Ectodermal cell (in vitro differentiated cells): ENCODE measurements around the gene ERI3. TPM values are rescaled to one million over a fixed set of nuclear protein-coding genes. Genes with fewer than 3 reads are reported as not detected.

Source experiments
- H3K27ac ChIP-seq: 2 replicates; pipeline ENCODE4 v1.7.0; 2013; ENCODE audit warnings: mild to moderate bottlenecking, low read depth, low read length; ENCODE audit not compliant: insufficient read depth, poor library complexity, severe bottlenecking
- H3K27me3 ChIP-seq: 2 replicates; pipeline ENCODE4 v1.7.0; 2013; ENCODE audit warnings: mild to moderate bottlenecking, low read length; ENCODE audit not compliant: insufficient read depth, control insufficient read depth, poor library complexity, severe bottlenecking
- H3K36me3 ChIP-seq: one replicate; pipeline ENCODE4 v1.7.0; 2013; ENCODE audit warnings: low read length; ENCODE audit not compliant: control insufficient read depth, insufficient read depth
- H3K4me1 ChIP-seq: one replicate; pipeline ENCODE4 v1.7.0; 2013; ENCODE audit warnings: low read length; ENCODE audit not compliant: control insufficient read depth, insufficient read depth
- H3K4me3 ChIP-seq: 2 replicates; pipeline ENCODE4 v1.7.0; 2013; ENCODE audit warnings: low read depth, low read length, control low read depth; ENCODE audit not compliant: insufficient read depth
- H3K9me3 ChIP-seq: 2 replicates; pipeline ENCODE4 v1.7.0; 2013; ENCODE audit warnings: mild to moderate bottlenecking, low read length, moderate library complexity; ENCODE audit not compliant: control insufficient read depth
- WGBS, 2 experiments: methylation state at CpG; one replicate each; pipeline ENCODE4 v1.1.7; 2013; ENCODE audit warnings: missing lambda C conversion rate in 2 of 2; 5-methylcytosine and 5-hydroxymethylcytosine counted together
- polyA plus RNA-seq, 4 experiments: library from polyadenylated mRNA; stranded (reverse); fragments of 50-300 nt; gene quantifications; one replicate each; pipeline ENCODE4 v1.2.3, GENCODE V29; 2013

ERI3 gene
- polyA plus RNA-seq (2013, experiment 1 of 4): 67.3 TPM
- polyA plus RNA-seq (2013, experiment 2 of 4): 69.4 TPM
- polyA plus RNA-seq (2013, experiment 3 of 4): 62.8 TPM
- 70.2 TPM for polyA plus RNA-seq (2013, experiment 4 of 4)

DNA sequence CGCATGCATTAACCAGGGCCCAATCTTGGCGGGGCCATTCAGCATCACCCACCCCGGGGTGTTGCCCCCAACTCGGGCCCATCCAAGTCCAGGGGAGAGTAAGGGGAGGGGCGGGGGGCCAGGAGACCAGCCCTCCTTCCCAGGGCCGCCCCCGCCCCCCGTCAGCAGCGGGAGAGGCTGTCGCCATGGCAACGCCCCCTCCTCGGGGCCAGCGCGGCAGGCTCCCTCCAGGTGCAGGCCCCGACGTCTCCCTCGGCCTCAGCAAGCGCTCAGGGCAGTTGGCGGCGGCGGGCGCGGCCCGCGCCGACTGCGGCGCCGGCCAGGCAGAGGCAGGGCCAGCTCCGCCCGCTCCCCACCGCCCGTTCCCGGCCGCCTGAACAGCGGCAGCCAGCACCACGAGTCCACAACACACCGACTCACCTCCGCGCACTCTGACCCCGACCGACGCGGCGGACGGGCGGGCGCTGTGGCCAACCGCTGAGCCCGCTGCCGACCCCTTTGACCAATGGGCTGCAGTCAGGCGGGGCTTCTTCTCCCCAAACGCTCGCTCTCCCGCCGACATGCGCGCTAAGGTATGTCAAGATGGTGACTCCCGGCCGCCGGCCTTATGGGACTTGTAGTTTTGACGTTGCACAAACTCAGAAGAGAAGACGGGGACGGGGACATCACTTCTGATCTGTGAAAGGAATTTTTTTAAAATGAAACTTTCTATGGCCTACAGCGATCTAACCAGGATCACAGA is at the start of gene ERI3:
Gene ERI3, minus strand, starts transcription at position 418 of the 742 bp plus-strand sequence. Its CDS starts 231 bp downstream, at position 187.
- no peaks in the 10 kb centered on the region for H3K27me3 ChIP-seq
- peak within 1 kb of the TSS; percentile 81 for H3K27ac ChIP-seq
- peaks cover 10% of the 10 kb centered on the region for H3K4me1 ChIP-seq
- 1% methylated on average over 65 of the region's 65 CpGs for WGBS, 2 experiments
- H3K9me3 ChIP-seq: no peaks in the 10 kb centered on the region
- H3K36me3 ChIP-seq: no peaks in the 10 kb centered on the region
- peak within 1 kb of the TSS; percentile 79 for H3K4me3 ChIP-seq

GRCh38 chr1:44401256-44402228 is 46.5 kb upstream of the ERI3 start:
- 91% methylated on average over 10 to 11 of the region's 12 CpGs for WGBS, 2 experiments
- Histone ChIP-seq H3K27me3 (peaks cover 37% of the 10 kb centered on the region), H3K4me3 (no peak overlapping the region), H3K4me1 (peaks cover 5% of the 10 kb centered on the region), H3K9me3 (no peaks in the 10 kb centered on the region), H3K36me3 (no peaks in the 10 kb centered on the region), H3K27ac (no peak overlapping the region)

GRCh38 chr1:44390277-44390676 is 35.2 kb upstream of the ERI3 start:
- H3K36me3 ChIP-seq: no peaks in the 10 kb centered on the region
- 84 to 91% methylated on average over 1 of the region's 1 CpG for WGBS, 2 experiments
- H3K9me3 ChIP-seq: no peaks in the 10 kb centered on the region
- H3K4me3 ChIP-seq: no peak overlapping the region
- no peaks in the 10 kb centered on the region for H3K4me1 ChIP-seq
- no peak overlapping the region for H3K27ac ChIP-seq
- peaks cover 15% of the 10 kb centered on the region for H3K27me3 ChIP-seq

DNA sequence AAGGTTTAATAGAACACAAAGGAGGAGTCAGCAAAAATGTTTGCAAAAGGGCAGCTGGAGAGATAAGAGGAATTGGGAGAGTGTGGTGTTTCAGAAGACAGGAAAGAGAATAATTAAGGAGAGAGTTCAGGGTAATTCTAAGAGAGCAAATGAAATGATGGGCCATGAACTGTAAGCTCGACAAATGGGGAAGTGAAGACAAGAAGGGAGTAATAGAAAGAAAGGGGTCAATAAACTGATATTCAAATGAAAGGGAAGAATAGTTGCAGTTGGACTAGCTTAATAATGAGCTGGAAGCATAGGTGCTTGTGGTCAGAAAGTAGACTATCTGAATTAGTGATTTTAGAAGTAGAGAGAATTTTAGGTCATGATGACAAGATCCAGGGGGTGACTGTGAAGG is 34.4 kb upstream of the ERI3 start:
- Histone ChIP-seq H3K36me3 (no peaks in the 10 kb centered on the region), H3K4me3 (no peak overlapping the region), H3K27me3 (peaks cover 15% of the 10 kb centered on the region), H3K27ac (no peak overlapping the region), H3K4me1 (no peaks in the 10 kb centered on the region), H3K9me3 (no peaks in the 10 kb centered on the region)
- WGBS, 2 experiments: 92 to 95% methylated on average over 1 of the region's 1 CpG

GRCh38 chr1:44388551-44388950 is 33.5 kb upstream of the ERI3 start:
- no peaks in the 10 kb centered on the region for H3K36me3 ChIP-seq
- H3K4me1 ChIP-seq: no peaks in the 10 kb centered on the region
- 58 to 67% methylated on average over 2 of the region's 2 CpGs for WGBS, 2 experiments

GRCh38 chr1:44380666-44381177 is 25.7 kb upstream of the ERI3 start:
- WGBS, 2 experiments: 88 to 90% methylated on average over 3 of the region's 3 CpGs
- H3K4me3 ChIP-seq: no peak overlapping the region
- no peaks in the 10 kb centered on the region for H3K36me3 ChIP-seq
- peaks cover 27% of the 10 kb centered on the region for H3K27me3 ChIP-seq
- no peaks in the 10 kb centered on the region for H3K9me3 ChIP-seq
- peaks cover 6% of the 10 kb centered on the region for H3K4me1 ChIP-seq
- H3K27ac ChIP-seq: no peak overlapping the region

More at GRCh38 chr1:44388551-44388950, 33.5 kb upstream of the ERI3 start:
- no peak overlapping the region for H3K27ac ChIP-seq
- no peaks in the 10 kb centered on the region for H3K9me3 ChIP-seq
- H3K27me3 ChIP-seq: peaks cover 15% of the 10 kb centered on the region
- H3K4me3 ChIP-seq: no peak overlapping the region

- Histone ChIP-seq H3K4me3 (no peak overlapping the region), H3K27me3 (peaks cover 26% of the 10 kb centered on the region), H3K4me1 (peaks cover 6% of the 10 kb centered on the region), H3K27ac (no peak overlapping the region), H3K36me3 (no peaks in the 10 kb centered on the region), H3K9me3 (no peaks in the 10 kb centered on the region)
- WGBS, 2 experiments: 71 to 73% methylated on average over 12 of the region's 12 CpGs
Measured at GRCh38 chr1:44377925-44378784, 23.1 kb upstream of the ERI3 start.

DNA sequence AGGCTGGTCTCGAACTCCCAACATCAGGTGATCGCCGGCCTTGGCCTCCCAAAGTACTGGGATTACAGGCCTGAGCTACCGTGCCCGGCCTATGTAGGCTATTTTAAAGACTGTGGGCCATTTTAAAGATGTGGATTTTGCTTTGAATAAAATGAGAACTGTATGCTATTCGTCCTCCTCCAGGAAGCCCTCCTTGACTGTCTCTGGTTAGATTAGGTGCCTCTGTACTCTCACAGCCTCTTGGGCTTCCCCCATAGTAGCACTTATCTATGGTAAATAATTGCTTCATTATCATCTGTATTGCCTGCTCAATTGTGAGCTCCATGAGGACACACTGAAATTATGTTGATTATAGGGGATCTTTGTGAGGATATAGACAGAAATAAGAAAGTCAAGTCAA is 20.5 kb upstream of the ERI3 start:
- WGBS, 2 experiments: 93 to 94% methylated on average over 6 of the region's 6 CpGs
- peaks cover 15% of the 10 kb centered on the region for H3K27me3 ChIP-seq
- H3K4me1 ChIP-seq: peaks cover 6% of the 10 kb centered on the region

GRCh38 chr1:44371206-44371605 is 16.1 kb upstream of the ERI3 start:
- H3K9me3 ChIP-seq: no peaks in the 10 kb centered on the region
- peaks cover 7% of the 10 kb centered on the region for H3K27me3 ChIP-seq
- H3K4me3 ChIP-seq: no peak overlapping the region

More for the DNA sequence above, 20.5 kb upstream of the ERI3 start:
- Histone ChIP-seq H3K9me3 (no peaks in the 10 kb centered on the region), H3K4me3 (no peak overlapping the region), H3K36me3 (no peaks in the 10 kb centered on the region), H3K27ac (no peak overlapping the region)

More at GRCh38 chr1:44371206-44371605, 16.1 kb upstream of the ERI3 start:
- Histone ChIP-seq H3K27ac (no peak overlapping the region), H3K36me3 (no peaks in the 10 kb centered on the region), H3K4me1 (peaks cover 7% of the 10 kb centered on the region)
